HG02678 (cell line): ENCODE results near the gene SNX15.

Experiments used
- ATAC-seq: cut with Tn5 transposase; IDR thresholded peaks from one replicate; pipeline ENCODE4 v1.9.1; 2021; ENCODE audit warnings: mild to moderate bottlenecking, moderate library complexity; ENCODE audit not compliant: unreplicated experiment

The SNX15 gene

DNA sequence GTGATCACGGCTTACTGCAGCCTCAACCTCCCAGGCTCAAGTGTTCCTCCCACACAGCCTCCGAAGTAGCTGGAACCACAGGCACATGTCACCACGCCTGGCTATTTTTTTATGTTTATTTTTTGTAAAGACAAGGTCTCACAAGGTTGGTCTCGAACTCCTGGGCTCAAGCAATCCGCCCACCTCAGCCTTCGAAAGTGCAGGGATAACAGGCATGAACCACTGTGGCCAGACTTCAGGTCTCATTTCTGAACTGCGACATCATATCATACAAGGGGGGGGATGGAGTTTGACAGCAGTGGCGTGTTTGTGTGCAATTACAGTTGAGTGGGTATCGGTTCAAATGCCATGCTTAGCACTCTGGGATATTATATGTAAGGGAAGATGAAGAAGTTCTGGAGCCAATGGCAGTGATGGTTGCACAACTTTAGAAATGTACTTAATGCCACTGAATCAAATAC lies 24.2 kb downstream of the SNX15 start:
- no peak for ATAC-seq

DNA sequence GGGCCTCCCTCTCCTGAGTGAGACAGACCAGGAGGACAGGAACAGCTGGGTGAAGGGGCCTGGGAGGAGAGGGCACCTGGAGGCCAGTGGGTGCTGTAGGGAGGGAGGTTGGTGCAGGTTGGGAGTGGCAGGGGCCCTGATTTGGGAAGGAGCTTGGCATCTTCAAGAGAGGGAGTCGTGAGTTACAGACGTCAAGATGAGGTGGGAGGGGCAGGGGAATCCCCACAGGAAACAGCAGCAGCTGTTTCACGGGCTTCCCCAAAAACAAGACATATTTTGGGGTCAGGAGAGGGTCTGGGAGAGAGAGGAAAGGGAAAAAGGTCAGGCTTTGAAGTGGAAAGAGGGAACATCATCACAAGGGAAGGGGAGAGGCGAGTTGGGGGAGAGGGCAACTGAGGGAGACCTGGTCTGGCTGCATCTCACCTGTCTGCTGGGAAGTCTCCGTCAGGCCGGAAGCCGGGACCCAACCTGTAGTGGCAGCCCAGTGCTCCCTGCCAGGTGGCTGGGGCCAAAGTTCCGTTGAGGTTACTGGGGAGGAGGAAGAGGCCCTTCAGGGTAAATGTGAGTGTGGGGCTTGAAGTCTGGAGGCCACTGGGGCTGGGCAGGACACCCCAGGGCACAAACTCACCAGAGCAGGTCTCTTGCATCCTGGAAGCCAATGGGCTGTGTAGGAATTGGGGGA lies 26.7 kb downstream of the SNX15 start:
- no peak for ATAC-seq

DNA sequence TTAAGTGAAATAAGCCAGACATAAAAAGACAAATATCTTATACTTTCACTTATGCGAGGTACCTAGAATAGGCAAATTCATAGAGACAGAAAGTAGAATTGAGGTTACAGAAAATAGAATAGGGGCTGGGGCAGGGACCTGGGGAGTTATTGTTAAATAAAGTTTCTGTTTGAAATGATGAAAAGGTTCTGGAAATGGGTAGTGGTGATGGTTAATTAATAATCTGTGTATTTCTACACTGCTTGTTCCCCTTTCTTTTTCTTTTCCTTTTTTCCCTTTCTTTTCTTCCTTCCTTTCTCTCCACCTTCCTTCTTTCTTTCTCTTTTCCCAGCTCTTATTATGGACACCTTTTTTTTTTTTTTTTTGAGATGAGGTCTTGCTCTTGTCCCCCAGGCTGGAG lies 28.3 kb downstream of the SNX15 start:
- ATAC-seq = no peak

DNA sequence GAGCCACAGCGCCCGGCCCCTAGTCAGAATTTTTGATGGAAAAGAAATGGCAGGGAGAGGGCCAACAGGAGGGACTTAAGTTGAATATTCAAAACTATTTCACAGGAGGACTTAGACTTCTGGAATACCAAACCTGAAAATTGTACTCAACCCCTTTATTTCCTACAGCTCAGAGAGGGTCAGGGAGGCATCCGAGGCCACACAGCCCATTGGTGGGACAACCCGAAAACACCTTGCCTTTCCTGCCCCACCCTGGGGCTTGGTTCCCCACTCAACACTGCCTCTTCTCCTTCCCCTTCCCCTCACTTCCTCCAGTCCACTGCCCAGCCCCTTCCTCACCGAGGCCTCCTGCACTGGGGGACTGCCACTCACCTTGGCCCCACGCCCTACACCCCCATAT lies 29.8 kb downstream of the SNX15 start:
- no peak for ATAC-seq

DNA sequence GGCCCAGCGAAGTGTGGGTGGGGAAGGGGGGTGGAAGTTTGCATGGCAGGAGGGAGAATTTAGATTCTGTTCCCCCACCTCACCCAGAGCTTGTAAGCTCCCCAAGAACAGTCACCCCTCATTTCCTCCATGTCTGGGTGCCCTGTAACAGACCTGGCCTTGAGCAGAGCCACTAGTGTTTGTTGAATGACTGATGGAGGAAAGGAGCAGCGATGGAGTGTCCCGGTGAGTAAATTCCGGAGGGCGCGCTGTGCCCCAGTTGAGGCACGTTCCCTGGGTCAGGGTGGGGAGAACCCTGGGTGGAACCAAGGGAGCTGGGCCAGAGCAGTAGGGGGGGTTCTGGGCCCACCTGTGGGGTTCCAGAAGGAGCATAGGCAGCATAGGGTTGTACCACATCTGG lies 30.3 kb downstream of the SNX15 start:
- ATAC-seq = no peak

DNA sequence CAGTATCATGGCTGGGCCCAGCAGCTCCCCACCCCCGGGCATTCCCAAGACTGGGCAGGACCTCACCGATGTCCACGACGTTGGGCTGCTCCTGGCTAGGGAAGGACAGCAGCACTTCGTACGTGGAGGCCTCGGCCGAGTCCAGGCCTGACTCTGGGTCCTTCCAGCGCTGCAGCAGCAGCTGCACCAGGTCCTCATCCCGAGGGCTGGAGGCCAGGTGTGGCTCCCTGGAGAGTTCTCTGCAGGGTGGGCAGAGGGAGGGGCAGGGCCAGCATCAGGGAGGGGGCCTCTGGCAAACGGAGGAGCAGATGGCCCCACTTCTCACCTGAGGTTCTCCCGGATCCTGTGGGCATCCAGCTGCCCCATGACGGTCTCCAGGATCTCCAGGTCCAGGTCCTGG lies 30.8 kb downstream of the SNX15 start:
- no peak for ATAC-seq

DNA sequence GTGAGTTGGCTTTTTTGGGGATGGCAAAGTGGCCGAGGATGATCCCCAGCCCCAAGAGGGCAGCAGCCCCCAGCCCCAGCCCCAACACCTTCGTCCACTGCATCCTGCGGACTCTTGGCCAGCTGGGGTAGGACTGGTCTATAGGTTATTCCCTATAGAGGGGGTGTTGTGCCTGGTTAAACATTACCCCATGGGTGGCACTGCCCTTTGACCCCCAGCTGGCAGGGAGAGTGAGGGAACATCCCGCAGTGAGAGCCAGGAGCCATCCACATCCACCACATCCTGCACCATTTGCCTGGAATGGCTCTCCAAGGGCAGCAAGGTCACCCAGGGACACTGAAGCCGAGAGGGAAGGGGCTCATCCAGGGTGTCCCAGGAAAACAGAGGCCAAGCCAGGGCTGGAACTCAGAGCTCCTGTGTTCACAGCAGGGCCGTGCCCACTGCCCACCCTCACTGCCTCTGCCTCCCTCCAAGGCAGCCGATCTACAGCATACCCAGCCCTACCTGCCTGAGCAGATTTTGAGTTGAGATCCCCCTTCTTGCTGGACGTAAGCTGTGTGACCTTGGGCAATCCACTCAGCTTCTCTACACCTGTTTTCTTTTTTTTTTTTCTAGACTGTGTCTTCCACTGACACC lies 31.3 kb downstream of the SNX15 start, which contains the start of gene NAALADL1:
NAALADL1 (minus strand) TSS at position 135 of the 636 bp plus-strand sequence; CDS start at position 103, 32 bp downstream.
- ATAC-seq = no peak

DNA sequence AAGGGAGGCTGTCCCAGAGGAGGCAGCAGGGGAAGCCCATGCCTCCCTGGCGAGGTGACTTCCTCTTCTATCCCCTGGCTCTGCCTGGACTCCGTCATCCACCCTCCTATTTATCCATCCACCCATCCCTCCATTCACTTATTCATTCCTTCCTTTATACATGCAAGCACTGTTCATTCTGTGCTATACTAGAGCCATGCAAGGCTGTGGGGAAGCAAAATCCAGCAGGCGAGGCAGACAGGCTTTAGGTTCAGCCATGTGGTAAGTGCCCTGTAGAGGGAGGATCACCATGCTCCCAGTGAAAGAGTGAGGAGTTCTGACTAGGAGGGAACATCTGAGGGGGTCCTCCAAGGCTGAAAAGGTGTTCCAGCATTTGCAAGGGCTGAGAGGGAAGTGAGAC lies 32.3 kb downstream of the SNX15 start:
- no peak for ATAC-seq

DNA sequence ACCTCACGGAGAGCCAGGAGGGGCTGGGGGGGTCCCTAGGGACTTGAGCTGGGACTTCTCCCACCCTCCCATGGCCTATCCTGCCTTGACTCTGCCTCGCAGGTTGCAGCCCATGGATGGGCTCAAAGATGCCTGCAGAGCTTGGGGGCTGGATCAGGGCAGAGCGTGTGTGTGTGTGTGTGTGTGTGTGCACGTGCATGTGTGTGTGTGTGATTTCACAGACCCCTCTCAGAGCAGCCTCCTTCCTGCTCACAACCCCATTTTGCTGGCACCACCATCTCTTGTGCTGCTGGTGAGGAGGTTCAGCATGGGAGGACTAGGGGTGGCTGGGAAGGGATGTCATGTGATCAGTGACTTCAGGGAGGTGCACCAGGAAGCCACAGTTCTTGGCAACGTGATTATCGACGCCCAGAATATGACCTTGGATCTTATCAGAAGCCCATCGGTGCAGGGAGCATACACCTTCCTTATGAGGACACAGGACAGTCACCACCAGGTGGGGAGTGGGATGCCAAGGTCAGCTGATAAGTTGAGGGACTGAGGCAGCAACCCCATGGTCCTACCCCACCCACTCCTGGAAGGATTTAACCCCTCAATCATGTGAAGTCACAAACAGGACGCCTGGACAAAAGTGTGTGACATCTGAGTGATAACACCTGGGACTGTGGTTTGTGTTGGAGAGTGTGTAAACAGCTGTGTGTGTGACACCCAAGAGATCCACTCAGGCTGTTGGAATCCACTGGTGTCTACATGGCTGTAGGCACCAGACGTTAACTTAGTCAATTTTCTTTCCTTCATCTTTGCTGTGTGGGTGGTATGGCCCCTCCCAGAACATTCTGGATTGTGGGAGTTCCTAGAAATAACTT lies 33.0 kb downstream of the SNX15 start:
- ATAC-seq = no peak

DNA sequence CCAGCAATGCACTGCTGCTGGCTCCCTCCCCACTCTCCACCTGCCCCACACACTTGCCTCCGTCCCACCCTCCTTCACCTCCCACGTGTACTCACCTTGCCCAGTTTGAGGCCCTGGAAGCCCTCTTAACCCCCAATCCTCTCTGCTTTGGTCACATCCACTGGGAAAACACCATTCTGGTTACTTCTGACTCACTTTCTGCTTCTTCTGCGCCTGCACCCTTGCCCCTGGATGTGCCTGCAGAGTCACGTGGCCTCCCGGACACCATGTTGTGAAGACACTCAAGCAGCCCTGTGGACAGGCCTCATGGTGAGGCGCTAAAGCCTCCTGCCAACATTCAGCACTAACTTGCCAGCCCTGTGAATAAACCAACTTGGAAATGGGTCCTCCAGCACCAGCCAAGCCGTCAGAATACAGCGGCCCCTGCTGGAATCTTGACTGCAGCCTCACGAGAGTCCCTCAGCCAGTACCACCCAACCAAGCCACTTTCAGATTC lies 33.7 kb downstream of the SNX15 start:
- no peak for ATAC-seq

DNA sequence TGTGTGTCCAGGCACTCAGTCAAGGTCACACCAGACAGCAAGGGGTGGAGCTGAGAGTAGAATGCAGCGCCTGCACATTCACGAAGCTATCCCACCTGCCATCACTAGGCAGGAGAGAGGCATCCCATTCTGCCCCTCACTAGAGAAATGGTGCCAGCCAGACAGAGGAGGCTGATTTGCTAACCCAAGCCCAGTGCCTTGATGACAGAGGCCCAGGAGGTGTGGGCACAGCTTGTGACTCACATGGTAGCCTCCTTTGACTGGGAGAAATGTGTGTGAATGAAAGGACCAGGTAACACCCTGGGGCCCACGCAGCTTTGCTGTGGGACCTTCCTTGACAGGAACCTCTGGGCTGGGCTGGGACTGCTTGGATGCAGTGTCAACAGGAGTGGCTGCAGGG lies 36.3 kb downstream of the SNX15 start:
- no peak for ATAC-seq

DNA sequence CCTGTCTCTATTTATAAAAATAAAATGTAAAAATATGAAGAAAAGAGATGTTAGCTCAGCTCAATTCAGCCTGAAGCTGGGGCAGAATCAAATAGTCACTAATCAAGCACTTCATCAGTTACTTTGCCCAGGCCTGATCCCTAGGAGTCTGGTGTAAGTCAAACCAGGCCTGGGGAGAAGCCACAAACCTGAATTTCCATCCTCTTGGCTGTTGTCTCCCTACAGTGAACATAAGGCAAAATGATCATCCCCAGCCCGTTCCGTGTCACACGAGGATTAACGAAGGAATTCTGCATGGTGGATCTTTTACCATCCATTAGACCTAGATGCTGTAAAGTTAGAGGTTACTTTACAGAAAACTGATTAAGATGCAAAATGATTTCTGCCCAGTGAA lies 37.6 kb downstream of the SNX15 start:
- ATAC-seq = no peak

DNA sequence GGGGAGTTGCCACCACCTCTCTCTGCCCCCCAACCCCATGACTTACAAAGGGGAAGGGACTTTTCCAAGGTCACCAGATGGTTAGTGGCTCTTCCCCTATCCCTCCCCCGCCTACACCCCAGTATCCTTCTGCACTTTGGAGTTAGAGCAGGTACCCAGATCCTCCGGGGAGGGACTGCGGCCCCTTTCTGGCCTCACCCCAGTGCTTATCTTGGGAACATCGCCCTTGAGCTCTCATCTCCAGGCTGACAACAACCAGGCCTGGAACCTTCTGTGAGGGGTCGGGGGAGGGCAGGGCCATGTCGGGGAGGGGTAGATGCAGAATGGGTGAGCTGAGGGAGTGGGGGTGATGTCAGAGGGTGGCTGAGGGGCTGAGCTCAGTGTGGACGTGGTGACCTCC lies 38.6 kb downstream of the SNX15 start:
- ATAC-seq = no peak

DNA sequence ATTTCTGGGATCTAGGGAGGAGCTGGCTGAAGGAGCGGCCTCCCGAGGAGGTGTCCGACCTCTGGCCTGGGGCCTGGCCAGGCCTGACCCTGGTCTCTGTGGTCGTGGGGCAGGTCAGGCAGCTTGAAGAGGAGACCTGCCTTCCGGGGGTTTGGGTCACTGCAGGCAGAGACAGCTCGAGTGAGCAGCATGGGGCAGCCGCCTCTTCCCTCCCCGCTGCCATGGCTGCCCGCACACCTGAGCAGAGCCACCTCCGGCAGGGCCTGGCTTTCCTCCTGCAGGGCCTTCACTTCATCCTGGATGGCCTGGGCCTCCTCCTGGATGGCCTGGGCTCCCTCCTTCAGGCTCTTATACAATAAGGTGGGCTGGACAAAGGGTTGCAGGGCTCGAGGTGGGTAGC lies 39.1 kb downstream of the SNX15 start:
- ATAC-seq = no peak

DNA sequence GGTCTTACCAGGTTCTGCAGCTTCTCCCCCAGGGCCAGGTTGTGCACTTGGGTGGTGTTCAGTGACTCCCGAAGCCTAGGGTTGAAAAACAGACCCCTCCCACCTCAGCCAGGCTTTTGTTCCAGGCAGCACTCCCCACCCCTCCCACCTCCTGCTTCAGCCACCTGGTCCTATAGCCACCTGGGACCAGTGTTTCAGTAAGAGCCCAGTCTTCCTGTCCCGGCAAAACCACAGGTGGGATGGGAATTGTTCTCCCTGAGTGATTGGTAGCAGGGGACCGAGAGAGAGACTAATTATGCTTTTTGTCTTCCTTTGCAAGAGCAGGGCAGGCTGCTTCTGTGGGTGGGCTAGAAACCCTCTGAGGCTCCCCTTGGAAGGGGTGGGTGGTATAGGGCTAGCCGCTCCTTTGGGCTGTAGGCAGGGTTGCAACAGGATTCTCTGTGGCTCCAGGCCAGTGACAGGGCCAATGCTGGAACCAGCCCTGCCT lies 39.6 kb downstream of the SNX15 start:
- ATAC-seq = no peak

DNA sequence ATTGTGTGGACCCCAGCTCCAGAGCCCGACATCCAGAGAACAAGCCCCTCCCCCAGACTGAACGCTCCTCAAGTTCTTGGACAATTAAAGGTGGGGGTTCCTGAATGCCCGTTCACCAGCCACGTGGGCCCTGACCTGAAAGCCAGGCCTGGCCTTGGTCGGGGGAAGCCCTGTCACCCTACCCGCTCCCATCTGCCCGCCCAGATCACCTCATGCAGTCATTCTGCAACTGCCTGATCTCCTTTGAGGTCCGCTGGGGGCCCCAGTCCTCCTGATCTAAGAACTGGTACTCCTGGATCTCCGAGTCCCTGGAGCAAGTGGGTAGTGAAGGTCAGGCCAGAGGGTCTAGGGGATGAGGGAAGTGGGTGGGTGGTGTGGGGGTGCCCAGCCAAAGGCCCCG lies 40.2 kb downstream of the SNX15 start:
- no peak for ATAC-seq

DNA sequence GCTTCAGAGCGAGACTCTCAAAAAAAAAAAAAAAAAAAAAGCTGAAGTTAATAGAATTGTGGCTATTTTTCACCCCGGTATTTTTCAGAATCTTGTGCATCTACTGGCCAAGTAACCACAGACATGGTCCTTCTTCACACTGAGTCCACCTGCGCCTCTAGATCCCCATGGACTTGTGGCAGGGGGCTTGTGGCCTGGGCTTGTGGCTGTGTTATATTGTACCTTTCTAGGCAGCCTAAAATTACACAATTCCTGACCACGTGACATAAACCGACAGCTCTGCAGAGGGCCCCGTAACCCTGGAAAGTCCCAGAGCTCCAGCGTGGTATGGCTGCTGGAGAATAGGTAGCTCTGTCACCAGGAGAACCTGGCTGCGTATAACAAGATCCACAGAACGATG lies 42.0 kb downstream of the SNX15 start:
- no peak for ATAC-seq

DNA sequence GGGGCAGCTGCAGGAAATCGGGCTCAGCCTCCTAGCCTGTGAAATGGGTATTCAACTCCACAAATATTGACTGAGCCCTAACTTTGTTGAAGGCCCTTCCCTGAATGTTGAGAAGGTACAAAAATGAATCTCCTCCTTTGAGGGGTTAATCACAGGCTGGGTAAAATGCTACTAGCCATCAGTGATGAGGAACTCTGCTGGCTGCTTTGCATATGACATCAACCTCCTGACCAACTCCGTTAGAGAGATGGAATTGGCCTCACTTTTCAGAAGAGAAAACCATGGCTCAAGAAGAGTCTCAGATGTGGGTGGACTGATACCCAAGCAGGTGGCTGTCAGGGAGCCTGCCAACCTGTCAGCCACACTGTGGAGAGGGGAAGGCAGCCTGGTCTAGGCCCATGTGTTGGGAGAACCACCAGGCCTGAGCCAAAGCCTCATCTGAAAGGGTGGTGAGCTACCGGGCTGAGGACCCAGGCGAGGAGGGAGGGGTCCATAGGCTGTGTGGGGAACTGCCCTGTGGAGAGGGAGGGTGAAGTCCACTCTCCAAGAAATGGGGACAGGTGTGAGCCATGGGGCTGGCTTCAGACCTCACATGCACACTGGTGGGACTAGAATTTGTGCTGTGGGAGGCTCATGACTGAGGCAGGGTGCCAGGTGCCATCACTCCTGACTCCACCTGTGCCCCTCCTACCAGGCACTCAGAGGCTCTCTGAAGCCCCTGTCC lies 44.8 kb downstream of the SNX15 start:
- ATAC-seq = no peak

DNA sequence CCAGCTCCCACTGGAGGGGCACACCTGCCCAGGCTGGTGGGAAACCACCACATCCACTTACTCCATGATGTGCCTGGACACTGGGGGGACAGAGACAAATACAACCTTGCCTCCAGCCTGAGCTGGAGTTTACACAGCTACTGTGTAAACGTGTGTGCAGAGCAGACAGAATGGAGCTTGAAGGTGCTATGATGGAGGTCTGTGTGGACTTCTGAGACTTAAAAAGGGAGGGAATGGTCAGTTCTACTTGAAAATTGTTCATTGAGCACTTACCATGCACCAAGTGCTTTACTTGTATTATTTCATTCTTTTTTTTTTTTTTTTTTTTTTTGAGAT lies 45.4 kb downstream of the SNX15 start:
- no peak for ATAC-seq

DNA sequence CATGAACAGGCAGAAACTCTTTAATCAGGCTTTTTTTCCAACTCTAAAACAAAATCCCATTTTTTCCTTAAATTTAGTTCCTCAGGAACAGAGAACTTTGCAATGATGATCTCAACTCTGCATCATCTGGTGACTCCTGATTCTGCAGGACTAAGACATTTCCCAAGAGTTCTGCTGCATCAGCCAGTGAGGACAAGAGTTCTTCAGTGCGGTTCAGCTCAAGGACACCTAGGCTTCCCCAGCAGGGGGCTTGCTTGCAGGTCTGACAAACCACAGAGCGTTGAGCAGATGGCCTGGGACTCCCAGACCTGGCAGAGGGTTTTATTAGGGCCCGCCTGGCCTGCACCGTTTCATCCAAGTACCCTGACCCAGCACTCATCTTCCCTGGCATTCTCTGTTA lies 50.2 kb downstream of the SNX15 start:
- no peak for ATAC-seq

DNA sequence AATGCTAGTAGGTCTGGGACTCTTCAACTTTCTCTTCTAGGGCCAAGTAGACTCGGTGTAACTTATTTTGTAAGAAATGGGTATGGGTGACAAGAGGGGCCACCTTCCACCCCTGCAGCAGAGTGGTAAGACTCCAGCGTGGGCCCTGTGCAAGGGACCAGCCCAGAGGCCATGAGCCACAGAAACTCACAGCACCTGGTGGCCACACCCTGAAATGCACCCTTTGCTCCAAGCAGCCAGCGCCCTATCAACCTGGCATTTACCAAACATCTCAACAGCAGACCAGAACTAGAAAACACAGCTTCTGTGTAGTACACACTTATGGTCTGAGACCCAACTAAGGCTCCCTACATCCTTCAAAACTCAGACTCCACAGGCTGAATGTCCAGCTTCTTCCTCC lies 50.9 kb downstream of the SNX15 start:
- no peak for ATAC-seq
